ENCODE results near the gene SEC61A2. TPM values are rescaled to one million over a fixed set of nuclear protein-coding genes. Genes with fewer than 3 reads are reported as not detected.
"Not testable (repeated sequence)": the region's sequence is repeated elsewhere in the genome, so short reads cannot be mapped to it uniquely, and the experiment has no call there.

The SEC61A2 gene
- polyA plus RNA-seq, 1 experiment, result 6.8 TPM

DNA sequence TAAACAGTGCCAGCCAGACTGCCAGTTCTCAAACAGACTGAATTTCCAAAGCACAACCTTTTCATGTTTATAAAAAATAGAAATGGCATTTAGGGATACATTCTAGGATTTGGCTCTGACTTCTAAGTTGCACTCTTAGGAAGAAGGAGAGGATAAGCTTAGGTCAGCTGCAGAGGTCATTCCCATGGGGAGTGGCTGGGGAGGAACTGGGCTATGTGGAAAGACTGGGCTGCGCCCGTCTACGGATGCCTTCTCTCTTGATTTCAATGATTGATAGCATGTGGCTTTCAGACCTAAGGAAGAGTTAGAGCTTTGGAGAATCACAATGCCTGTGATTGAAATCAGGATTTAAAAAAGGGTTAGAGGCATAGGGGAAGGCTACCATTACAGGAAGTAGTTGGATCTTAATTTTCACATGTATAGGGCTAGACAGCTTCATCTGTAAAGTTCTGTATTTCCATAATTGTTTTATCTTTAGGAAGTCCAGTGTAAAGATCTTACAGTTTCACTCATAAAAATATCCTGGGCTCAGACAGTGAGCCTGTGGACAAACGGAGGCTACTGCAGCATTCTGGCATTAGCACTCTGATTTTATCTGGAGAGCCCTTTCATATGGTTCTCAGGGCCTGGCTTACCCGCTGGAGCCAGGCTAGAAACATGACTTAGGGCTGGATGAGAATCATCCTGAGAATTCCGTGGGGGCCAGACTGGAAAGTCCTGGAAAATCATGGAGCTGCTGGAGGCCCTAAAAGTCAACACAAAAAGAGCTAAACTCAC is 36.7 kb downstream of the SEC61A2 start:
- TF ChIP-seq, protein P1, sequence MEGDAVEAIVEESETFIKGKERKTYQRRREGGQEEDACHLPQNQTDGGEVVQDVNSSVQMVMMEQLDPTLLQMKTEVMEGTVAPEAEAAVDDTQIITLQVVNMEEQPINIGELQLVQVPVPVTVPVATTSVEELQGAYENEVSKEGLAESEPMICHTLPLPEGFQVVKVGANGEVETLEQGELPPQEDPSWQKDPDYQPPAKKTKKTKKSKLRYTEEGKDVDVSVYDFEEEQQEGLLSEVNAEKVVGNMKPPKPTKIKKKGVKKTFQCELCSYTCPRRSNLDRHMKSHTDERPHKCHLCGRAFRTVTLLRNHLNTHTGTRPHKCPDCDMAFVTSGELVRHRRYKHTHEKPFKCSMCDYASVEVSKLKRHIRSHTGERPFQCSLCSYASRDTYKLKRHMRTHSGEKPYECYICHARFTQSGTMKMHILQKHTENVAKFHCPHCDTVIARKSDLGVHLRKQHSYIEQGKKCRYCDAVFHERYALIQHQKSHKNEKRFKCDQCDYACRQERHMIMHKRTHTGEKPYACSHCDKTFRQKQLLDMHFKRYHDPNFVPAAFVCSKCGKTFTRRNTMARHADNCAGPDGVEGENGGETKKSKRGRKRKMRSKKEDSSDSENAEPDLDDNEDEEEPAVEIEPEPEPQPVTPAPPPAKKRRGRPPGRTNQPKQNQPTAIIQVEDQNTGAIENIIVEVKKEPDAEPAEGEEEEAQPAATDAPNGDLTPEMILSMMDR (IDR thresholded peaks at IDR 0.05; ENCODE audit: insufficient read depth, low read depth, low read length), result no peak
- H3K4me3 ChIP-seq (ENCODE audit: low read depth, low read length), result no peak overlapping the region
- ChIA-PET CTCF (no interaction called here), POLR2A (no interaction called here)
- no peak for DNase-seq (ENCODE audit: low read depth)
- no peaks in the 10 kb centered on the region for H3K27me3 ChIP-seq (ENCODE audit: control insufficient read depth, insufficient read depth, low read length)
- peaks cover 16% of the 10 kb centered on the region for H3K36me3 ChIP-seq (ENCODE audit: control insufficient read depth, insufficient read depth, low read length)

DNA sequence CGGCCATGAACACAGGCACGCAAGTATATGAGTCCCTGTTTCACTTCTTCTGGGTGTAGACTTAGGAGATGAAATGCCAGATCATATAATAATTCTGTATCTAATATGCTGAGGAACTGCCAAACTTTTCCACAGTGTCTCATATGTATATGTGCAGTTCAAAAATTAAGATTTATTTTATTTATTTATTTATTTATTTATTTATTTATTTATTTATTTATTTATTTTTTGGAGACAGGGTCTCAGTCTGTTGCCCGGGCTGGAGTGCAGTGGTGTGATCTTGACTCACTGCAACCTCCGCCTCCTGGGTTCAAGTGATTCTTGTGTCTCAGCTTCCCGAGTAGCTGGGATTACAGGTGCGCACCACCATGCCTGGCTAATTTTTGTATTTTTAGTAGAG is 42.0 kb downstream of the SEC61A2 start:
- H3K27me3 ChIP-seq (ENCODE audit: control insufficient read depth, insufficient read depth, low read length); H3K4me3 ChIP-seq (ENCODE audit: low read depth, low read length); POLR2A ChIA-PET; CTCF ChIA-PET; DNase-seq (ENCODE audit: low read depth): not testable (repeated sequence)
- peaks cover 24% of the 10 kb centered on the region for H3K36me3 ChIP-seq (ENCODE audit: control insufficient read depth, insufficient read depth, low read length)

DNA sequence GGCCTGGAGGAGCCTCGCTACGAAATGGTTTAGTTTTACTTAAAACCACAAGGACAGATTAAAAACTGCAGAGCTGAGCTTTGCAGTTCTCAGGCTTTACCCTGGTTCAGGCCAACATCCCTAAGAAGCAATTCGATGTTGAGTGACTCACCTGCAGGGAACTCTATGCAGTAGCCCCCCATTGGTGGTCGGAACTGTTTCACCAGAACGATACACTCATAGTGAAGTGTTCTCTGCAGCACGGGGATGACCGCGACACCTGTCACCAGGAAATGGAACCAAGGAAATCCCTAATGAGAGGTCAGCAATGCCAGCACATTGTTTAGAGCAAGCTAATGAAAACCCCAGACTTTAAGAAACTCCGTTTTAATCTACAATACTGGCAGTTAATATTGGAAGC is 48.2 kb downstream of the SEC61A2 start:
- TF ChIP-seq, protein P1 (IDR thresholded peaks at IDR 0.05; ENCODE audit: insufficient read depth, low read depth, low read length), result no peak
- no peak for DNase-seq (ENCODE audit: low read depth)
- ChIA-PET CTCF (interaction anchor here (0.6 kb wide), 1 partner anchor 13 kb away, joined by 3 read pairs; no protein-coding TSS in a partner anchor), POLR2A (no interaction called here)
- Histone ChIP-seq H3K36me3 (ENCODE audit: control insufficient read depth, insufficient read depth, low read length) (peaks cover 9% of the 10 kb centered on the region), H3K4me3 (ENCODE audit: low read depth, low read length) (no peak overlapping the region), H3K27me3 (ENCODE audit: control insufficient read depth, insufficient read depth, low read length) (no peaks in the 10 kb centered on the region)

GRCh38 chr10:12179606-12180170 is 50.2 kb downstream of the SEC61A2 start:
- no peak for DNase-seq (ENCODE audit: low read depth)
- no peak overlapping the region for H3K4me3 ChIP-seq (ENCODE audit: low read depth, low read length)
- H3K27me3 ChIP-seq (ENCODE audit: control insufficient read depth, insufficient read depth, low read length), result no peaks in the 10 kb centered on the region
- TF ChIP-seq, protein P1 (IDR thresholded peaks at IDR 0.05; ENCODE audit: insufficient read depth, low read depth, low read length), result no peak
- POLR2A ChIA-PET, result no interaction called here
- CTCF ChIA-PET, result interaction anchor here (1.4 to 1.6 kb wide), 2 partner anchors 10 to 49 kb away, joined by 3 to 4 read pairs; no protein-coding TSS in a partner anchor
- H3K36me3 ChIP-seq (ENCODE audit: control insufficient read depth, insufficient read depth, low read length), result peaks cover 3% of the 10 kb centered on the region

DNA sequence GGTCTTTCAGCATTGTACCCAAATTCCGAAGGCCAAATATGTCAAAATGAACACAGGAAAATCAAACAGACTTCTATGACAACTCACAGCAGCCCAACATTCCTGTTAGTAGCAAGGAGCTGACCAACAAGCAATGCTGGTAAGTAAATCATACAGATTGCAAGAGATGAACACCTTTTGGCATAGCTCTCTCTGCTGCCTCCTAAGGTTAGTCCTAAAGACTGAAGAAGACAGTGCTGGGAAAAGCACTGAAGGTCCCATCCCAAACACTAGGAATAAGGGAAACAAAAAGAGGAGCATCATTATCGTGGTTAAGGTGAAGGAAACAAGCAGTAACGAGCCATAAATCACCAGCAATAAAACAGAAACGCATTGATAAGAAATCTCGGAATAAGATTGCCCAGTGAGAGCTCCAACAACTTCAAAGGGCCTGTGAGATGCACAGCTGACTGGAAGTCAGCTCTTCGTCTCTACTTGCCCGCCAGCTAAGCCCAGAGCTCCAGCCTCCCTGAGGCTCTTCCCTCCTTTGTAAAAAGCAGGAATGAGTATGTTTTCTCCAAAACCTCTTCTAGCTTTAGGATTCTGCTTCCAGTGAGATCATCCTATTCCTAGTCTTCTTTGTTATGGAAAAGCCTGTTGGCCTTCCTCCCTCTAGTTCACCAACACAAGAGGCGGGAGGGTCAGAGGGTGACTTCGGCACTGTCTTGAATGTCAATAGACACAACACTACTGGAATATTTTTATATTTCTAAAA is 50.9 kb downstream of the SEC61A2 start:
- H3K36me3 ChIP-seq (ENCODE audit: control insufficient read depth, insufficient read depth, low read length), result peaks cover 5% of the 10 kb centered on the region
- DNase-seq (ENCODE audit: low read depth), result no peak
- no peak overlapping the region for H3K4me3 ChIP-seq (ENCODE audit: low read depth, low read length)
- no peaks in the 10 kb centered on the region for H3K27me3 ChIP-seq (ENCODE audit: control insufficient read depth, insufficient read depth, low read length)
- TF ChIP-seq, protein P1 (IDR thresholded peaks at IDR 0.05; ENCODE audit: insufficient read depth, low read depth, low read length), result no peak
- POLR2A ChIA-PET, result no interaction called here
- CTCF ChIA-PET, result interaction anchor here (1.4 to 1.6 kb wide), 2 partner anchors 9 to 50 kb away, joined by 3 to 4 read pairs; no protein-coding TSS in a partner anchor
